GM12873 (cell line): ENCODE data around the gene THBS4.

Source experiments
- TF ChIP-seq, protein P1 (sequence below): IDR thresholded peaks from 2 replicates; pipeline ENCODE4 v1.5.1; 2012; ENCODE audit warnings: low read depth, mild to moderate bottlenecking, moderate library complexity, low read length, control low read depth; ENCODE audit not compliant: insufficient read depth; ENCODE audit errors: missing control alignments

Gene THBS4

GRCh38 chr5:80076131-80077050 is 41.2 kb downstream of the THBS4 start:
- TF ChIP-seq, protein P1, sequence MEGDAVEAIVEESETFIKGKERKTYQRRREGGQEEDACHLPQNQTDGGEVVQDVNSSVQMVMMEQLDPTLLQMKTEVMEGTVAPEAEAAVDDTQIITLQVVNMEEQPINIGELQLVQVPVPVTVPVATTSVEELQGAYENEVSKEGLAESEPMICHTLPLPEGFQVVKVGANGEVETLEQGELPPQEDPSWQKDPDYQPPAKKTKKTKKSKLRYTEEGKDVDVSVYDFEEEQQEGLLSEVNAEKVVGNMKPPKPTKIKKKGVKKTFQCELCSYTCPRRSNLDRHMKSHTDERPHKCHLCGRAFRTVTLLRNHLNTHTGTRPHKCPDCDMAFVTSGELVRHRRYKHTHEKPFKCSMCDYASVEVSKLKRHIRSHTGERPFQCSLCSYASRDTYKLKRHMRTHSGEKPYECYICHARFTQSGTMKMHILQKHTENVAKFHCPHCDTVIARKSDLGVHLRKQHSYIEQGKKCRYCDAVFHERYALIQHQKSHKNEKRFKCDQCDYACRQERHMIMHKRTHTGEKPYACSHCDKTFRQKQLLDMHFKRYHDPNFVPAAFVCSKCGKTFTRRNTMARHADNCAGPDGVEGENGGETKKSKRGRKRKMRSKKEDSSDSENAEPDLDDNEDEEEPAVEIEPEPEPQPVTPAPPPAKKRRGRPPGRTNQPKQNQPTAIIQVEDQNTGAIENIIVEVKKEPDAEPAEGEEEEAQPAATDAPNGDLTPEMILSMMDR = no peak

GRCh38 chr5:80077051-80077714 is 42.0 kb downstream of the THBS4 start:
- TF ChIP-seq, protein P1 = no peak

GRCh38 chr5:80078921-80079320 is 43.8 kb downstream of the THBS4 start:
- TF ChIP-seq, protein P1 = no peak

GRCh38 chr5:80082281-80082680 is 47.1 kb downstream of the THBS4 start:
- TF ChIP-seq, protein P1 = no peak

- TF ChIP-seq, protein P1 = peak; percentile 60
Observed at GRCh38 chr5:80082731-80083100, 47.6 kb downstream of the THBS4 start.

DNA sequence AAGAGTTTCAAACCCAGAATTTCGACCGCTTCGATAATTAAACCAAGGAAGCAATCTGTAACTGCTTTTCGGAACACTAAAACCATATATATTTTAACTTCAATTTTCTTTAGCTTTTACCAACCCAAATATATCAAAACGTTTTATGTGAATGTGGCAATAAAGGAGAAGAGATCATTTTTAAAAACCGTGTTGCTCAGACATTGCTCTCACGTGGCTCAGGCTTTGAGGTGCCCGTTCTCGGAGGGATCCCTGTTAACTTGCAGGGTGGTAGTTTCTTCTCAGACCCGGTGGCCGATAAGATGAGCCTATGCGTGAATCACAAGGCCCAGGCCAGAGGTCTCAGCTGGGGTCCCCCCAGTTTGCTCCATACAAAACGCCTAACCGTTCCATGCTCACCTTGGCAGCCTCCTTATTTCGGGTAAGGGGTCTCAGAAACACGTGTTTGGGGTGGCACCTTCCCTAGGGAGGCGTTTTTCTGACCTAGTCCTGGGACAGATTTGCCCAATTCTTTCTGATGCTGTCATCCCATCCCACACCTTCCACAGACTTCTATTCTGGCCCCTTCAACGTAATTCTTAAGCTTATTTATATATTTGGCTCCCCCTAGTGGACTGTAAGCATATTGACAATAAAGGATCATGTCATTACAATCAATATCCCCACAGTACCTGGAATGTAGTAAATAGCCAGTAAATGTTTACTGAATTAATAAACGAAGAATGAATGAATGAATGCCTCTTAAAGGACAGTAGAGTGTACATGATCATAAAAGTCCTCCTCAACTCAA is 48.1 kb downstream of the THBS4 start:
- TF ChIP-seq, protein P1 = peak; percentile 48

GRCh38 chr5:80090884-80091166 is 55.7 kb downstream of the THBS4 start:
- TF ChIP-seq, protein P1 = no peak
